HG02884 (cell line): ENCODE measurements around the gene ASGR1.
"Not testable (repeated sequence)": the region's sequence is repeated elsewhere in the genome, so short reads cannot be mapped to it uniquely, and the experiment has no call there.

Source experiments
- ATAC-seq: cut with Tn5 transposase; IDR thresholded peaks from one replicate; pipeline ENCODE4 v1.9.1; 2021; ENCODE audit warnings: mild to moderate bottlenecking, moderate library complexity; ENCODE audit not compliant: unreplicated experiment

Gene ASGR1

DNA sequence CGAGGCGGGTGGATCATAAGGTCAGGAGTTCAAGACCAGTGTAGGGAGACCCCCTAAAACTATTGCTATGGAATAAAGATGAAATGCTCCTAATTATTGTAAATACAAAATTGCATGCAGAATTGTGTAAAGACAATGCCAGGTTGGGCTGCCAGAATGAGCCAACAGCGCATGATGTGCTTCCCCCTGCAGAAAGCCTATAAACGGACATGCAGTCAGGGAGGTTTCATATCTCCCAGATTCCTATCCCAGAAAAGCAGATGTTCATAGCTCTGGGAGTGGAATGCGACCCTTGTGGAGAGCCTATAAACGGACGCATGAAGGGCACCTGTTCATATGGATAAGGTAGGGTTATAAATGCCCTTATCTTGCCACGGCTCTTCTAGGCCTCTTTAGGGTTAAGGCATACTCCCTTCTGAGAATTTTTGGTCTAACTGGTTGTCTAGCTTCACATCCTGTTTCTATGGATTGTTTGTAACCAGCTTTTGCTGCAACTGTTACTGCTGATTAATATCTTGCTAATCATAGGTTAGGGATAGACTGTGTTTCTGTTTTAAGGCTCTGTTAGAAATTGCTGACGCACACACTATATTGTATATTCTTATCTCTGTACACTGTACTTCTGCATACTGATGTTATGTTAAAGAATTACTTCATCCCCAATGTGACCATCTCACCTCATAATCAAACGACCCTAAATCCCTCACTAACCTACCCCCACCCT lies 10.2 kb downstream of the ASGR1 start:
- ATAC-seq = not testable (repeated sequence)

DNA sequence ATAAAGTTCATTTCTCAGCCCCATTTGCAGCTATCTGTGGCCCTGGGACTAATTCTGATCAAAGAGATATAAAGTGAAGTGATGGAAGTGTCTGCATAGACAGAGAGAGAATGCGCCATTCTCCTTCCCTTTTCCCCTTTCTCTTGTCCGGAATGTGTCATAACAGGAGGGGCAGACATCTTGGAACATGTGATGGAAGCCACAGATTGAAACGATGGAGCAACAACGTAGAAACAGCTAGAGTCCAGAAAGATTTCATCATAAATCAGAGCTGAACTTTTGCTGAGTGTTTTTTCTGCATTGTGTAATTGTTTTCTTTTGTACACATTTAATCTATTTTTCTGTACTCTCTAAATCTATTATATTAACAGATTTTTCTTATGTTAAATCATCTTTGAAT lies 11.3 kb downstream of the ASGR1 start:
- ATAC-seq = no peak

DNA sequence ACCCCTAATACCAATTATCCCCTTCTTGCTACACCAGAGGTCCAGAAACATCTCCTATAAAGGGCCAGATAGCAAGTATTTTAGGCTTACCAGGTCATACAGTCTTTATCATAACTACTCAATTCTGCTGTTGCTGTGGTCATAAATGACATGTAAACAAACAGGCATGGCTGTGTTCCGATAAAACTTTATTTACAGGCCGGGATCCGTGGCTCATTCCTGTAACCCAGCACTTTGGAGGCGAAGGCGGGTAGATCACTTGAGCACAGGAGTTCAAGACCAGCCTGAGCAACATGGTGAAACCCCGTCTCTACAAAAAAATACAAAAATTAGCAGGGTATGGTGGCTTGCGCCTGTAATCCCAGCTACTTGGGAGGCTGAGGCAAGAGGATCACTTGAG lies 12.3 kb downstream of the ASGR1 start:
- ATAC-seq = no peak

DNA sequence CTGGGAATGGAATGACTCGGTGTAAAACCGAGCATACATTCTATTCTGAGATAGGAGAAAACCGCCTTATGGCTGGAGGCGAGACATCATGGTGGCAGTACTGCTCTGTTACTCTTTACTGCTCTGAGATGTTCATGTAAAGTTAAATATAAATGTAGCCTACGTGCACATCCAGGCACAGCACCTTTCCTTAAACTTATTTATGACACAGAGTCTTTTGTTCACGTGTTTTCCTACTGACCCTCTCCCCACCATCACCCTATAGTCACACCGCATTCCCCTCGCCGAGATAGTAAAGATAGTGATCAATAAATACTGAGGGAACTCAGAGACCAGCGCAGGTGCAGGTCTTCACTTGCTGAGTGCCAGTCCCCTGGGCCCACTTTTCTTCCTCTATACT lies 19.6 kb downstream of the ASGR1 start:
- ATAC-seq = not testable (repeated sequence)

DNA sequence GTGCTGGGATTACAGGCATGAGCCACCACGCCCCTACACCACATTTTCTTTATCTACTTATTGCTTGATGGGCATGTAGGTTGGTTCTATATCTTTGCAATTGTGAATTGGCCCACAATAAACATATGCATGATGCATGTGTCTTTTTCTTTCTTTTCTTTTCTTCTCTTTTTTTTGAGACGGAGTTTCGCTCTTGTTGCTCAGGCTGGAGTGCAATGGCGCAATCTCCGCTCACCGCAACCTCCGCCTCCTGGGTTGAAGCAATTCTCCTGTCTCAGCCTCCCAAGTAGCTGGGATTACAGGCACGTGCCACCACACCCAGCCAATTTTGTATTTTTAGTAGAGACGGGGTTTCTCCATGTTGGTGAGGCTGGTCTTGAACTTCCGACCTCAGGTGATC lies 20.7 kb downstream of the ASGR1 start:
- not testable (repeated sequence) for ATAC-seq

DNA sequence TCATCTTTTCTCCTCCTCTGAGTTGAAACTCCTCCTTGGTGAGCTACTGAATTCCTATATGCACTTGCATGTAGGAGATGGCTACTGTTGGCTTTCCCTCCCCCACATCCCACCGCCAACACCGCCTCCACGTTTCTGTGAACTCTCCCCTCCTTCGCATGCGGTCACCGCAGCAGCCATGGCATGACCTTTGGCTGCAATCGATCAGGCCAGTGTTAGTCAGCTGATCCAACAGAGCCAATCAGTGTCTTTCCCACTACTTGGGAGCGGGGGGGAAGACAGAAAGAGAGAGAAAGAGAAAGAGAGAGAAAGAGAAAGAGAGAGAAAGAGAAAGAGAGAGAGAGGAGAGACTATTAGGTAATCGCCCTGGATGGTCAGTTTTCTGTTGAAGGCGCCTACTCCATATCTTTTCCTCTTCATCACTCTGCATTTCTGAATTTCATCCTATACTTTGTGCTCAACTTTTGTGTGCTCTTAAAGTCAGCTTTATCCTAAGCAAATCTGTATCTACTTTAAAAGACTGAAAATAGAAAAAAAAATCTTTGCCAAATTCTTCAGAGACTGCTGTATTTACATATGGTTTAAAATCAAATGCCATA lies 22.7 kb downstream of the ASGR1 start:
- no peak for ATAC-seq

DNA sequence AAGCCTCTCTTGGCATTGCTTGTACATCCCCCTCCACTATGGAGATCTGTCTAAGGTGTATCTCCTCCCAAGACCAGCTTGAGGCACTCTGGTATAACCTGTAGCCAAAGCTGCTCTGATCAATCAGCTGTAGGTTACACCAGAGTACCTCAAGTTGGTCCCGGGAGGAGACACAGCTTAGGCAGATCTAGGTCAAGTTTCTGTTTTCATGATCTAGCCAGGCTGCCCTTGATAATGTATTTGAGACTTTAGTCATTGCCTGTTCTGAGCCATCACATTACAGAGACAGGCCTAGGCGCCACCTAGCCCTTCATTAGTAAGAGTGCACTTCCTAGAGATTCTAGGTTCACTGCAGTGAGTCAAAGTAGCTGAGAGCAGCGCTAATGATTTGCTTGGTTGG lies 31.4 kb downstream of the ASGR1 start:
- no peak for ATAC-seq

DNA sequence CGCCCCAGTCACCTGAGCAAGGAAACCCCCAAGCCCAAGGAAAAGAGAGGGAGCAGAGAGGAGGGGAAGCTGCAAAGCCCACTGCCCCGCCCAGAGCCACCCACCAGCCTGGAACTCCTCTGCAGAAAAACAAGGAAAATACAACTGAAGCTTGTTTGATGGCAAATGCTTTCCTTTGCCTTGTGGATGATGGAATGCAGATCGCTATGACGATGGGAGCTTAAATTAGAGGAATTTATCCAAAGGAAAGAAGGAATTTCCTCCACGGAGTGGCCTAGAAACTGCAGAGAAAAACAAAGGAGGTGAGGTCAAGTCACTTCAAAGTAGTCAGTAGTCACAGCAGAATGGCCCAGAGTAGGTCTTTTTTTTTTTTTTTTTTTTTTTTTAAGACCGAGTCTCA lies 33.1 kb downstream of the ASGR1 start:
- no peak for ATAC-seq

DNA sequence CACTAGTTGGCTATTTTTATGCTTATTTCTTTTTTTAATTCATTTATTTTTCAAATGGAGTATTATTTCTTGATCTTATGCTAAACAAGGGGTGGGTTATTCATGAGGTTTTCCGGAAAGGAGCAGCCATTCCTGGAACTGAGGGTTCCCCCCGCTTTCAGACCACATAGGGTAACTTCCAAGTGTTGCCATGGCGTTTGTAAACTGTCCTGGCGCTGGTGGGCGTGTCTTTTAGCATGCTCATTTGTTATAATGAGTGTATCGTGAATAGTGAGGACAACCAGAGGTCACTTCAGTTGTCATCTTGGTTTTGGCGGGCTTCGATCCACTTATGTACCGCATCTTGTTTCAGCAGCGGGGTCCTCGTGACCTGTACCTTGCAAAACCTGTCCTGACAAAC lies 35.0 kb downstream of the ASGR1 start:
- no peak for ATAC-seq

DNA sequence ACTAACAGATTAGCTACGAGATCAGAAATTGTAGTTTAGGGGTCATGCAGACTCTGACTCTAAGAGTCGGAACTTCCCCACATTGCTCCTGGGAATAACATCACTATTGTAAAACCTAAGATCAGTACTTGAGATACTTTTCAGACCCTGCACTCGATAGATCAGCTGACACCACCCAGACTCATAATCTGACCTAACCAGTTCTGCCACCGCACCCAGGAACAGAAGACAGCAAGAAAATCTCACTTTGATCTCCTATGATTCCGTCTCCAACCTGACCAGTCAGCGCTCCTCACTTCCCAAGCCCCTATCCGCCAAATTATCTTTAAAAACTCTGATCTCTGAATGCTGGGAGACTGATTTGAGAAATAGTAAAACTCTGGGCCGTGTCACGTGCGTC lies 37.3 kb downstream of the ASGR1 start:
- no peak for ATAC-seq

DNA sequence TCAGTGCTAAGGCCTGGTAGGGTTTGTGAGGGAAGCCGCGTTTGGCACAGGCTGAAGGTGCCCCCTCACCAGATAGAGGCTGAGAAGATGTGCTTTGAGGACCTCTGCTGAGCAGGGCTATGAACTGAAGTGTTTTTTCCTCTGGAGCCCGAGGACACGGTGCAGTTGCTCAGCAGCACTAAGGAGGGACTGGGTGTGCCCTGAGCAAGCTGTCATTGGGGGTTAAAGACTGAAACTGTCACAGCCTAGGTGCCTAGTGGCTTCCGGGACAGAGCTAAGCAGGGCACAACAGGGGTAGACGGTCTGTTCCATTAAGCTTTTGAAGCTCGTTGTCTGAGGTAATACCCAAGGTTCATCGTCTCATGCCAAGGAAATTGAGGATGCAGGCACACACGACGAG lies 39.8 kb downstream of the ASGR1 start:
- ATAC-seq = no peak

DNA sequence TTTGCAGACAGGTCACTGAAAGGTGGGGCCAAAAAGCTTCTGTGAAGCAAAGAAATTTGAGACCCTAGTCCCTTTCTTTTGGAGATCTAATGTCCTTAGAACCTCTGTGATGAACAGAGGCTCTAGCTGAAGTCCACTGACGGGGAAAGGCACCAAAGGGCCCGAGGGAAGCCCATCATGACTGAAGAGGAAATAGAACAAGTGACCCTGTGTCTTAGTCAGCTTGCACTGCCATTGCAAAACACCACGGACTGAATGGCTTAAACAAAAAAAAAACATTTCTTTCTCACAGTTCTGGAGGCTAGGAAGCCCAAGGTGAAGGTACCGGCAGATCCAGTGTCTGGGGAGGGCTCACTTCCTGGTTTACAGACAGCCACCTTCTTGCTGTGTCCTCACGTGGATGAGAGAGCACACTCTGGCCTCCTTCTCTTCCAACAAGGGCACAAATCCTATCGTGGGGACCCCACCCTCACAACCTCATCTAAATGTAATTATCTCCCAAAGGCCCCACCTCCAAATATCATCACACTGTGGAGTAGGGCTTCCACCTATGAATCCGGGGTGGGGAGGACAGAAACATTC lies 40.3 kb downstream of the ASGR1 start:
- no peak for ATAC-seq

DNA sequence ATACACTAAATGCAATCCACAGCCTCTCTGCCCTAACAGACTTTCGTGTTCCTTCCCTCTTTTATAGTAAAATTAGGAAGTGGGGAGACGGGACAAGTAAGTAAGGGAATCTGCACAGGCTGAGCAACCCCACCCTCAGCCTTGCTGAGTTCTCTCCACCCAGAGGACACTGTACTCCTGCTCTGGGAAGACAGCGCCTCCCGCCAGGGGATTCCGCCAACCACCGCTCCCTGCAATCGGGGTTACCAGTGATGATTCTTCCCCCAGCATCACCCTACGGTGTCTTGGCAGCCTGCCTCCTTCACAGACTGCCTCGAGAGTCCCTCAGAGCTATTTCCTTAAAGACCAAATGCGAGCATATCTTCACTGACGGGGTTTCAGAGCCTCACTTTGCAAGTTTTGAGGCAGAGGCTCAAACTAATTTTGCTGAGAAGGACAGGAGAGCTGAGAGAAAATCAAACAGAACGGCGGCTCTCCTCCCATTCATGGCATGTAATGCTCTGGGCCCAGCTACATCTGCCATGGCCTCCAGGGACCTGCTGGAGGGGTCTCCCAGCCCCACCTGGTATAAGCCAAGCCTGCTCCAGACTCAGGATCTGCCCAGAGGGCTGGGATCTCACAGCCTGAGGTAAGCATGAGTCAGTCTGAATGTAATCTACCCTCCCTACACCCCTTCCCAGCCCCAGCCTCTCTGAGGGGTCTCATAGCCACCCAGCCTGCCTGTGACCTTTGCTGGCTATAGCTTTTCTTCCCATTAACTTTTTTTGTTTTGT lies 41.8 kb downstream of the ASGR1 start:
- ATAC-seq = no peak

DNA sequence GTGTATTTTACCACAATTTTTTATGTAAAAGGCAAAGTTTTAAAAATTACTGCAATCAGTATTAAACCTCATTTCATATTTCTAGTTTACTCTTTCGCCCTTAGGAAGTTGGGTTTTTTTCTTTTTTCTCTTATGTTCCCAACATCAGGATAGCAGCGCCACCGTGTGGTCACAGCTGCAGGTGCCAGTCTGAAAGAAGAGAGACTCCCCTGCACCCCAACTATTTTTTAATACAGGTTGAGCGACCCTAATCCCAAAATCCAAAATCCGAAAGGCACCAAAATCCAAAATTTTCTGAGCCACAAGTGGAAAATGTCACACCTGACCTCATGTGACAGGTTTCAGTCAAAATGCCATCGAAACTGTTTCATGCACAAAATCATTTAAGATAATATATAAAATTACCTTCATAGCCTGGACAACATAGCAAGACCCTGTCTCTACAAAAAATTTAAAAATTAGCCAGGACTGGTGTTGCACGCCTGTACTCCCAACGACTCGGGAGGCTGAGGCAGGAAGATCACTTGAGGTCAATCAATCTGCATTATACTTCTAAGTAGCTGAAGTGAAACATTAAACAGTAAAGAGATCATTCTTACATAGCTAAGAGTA lies 42.8 kb downstream of the ASGR1 start:
- no peak for ATAC-seq

DNA sequence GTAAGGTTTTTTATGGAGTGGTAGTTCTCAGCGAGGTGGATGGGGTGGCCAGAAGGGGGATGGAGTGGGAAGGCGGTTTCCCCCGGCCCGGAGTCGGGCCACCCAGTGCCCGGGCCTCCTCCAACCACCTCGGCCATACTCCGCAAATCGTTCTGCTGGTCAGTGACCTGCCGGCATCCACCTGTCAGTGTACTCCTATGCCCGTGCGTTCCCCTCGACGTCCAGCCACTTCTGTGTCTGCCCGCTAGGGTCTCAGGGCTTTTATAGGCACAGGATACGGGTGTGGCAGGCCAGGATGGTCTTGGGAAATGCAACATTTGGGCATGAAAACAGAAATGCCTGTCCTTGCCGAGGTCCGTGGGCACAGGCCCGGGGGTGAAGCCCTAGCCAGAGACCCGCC lies 45.3 kb downstream of the ASGR1 start:
- no peak for ATAC-seq

DNA sequence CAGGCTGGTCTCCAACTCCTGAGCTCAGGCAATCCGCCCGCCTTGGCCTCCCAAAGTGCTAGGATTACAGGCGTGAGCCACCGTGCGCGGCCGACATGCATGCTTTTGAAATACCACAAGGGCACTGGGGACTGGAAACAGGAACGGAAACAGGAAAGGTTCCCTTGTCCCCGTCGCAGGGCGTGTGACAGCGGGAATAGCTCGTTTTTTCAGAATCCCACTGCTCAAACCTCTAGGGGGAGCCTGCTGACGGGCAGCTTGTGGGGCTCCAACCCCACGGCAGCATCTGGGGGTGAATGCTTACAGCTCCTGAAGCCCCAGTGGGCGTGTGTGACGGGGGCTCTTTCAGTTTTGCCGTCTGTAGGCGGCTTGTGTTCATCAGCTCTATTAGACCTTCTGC lies 45.7 kb downstream of the ASGR1 start:
- no peak for ATAC-seq

DNA sequence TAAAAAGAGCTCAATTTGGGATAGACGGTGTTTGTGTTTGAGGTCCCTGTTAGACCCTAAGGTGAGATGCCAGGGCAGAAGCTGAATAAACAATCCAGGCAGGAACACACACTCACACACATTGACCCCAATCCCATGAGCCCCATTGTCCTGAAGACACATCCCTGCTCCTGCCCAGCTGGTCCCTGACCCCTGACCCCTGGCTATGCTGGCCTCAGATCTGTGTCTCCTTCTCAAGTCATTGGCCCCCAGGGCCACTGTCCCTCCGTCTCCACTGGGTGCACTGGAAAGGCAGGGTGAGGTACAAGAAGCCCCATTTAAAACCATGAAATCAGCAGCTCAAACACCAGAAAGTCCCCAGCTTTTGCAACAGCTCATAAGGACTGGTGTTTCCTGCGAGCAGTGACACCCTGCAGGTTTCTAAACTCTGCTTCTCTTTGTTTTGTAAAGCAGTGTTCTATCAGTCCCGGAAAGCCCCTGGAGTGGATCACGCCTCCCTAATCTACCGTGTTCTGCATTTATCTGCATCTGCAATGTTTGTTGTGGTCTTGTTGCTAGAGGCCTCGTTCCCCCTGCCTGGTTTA lies 46.6 kb downstream of the ASGR1 start:
- ATAC-seq = no peak

DNA sequence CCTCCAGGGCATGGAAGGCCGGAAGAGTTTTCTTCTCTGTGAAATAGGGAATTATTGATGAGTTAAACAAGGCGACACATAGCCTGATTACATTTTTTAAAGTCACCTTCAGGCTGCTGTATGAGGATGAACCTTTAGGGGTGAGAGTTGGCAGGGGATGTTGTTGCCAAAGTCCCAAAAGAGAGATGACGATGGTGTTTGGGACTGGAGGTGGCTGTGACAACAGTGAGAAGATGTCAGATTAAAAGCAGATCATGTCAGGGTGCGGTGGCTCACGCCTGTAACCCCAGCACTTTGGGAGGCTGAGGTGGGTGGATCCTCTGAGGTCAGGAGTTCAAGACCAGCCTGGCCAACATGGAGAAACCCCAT lies 47.8 kb downstream of the ASGR1 start:
- ATAC-seq = no peak

DNA sequence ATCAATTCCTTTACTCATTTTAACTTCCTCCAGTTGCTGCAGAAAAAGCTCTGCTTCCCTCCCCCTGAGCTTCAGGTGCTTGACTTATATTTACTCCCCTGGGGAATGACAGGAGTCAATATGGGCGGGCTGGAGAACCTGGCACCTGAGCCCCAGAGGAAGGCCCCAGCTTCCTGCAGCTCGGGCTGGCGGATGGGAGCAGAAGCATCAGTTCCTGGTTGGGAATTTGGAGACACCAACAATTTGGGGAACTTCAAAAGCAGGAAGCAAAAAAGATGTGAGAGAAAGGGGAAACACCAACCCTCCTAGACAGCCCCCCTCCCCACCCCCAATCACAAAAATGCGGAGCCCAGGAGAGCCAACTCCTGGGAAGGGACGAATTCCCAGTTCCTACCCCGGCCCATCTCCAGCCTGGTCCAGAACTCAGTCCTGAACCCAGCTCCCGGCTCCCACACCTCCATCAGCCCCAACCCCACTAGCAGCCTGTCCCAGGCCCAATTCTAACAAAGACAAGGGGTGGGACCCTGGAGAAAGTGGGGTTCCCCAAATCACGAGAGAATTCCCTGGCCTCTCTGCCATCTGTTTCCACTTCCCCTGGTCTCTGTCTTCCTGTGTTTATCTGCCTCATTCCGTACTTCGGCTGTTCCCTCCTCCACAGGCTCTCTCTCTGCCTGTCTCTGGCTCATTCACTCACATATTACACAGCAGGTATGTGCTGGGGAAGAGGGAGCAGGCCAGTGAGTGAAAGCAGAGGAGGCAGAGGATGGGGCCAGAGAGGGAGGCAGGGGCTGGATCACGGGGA lies 48.3 kb downstream of the ASGR1 start:
- ATAC-seq = no peak

DNA sequence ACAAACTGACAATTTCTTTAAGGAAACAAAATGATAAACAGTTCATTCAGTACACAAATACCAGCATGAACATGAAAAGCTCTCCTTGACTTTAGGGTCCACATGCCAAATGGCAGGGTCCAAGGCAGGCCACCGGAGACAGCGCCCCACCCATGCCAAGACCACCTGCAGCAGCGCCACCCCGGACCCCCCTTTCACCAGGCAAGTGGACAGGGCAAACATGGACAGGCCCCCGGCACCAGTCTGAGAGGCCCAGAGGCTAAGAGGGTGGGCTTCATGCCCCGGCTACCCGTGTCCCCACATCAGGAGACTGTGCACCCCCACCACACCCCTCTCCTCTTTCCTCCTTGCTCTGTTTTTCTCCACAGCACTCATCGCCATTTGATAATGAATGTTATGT lies 49.9 kb downstream of the ASGR1 start:
- no peak for ATAC-seq
